NCI-H345 treated with DMSO at 0.1 percent for 48 hours (cell line): Measurements from ENCODE around the gene EEA1.

Source experiments
- DNase-seq: peaks from one replicate; lab custom pipeline; 2025; ENCODE audit not compliant: unreplicated experiment; lab: John Stamatoyannopoulos, UW

EEA1 gene

DNA sequence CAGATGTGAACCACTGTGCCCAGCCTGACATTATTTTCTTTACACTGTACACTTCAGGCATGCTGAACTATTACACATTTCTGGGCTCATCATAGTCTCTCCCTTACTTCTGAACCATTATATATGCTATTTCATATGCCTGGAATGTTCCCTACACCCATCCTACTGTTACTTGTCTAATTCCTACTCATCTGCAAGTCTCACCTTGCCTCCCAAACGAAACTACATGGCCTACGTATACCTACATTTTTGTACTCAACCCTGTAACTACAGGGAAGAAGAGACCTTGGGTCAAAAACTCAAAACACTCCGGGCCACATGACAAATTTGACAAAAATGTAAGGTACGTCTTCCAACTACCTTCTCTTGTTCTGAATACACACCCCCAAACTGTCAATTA lies 9.5 kb upstream of the EEA1 start:
- no peak for DNase-seq

DNA sequence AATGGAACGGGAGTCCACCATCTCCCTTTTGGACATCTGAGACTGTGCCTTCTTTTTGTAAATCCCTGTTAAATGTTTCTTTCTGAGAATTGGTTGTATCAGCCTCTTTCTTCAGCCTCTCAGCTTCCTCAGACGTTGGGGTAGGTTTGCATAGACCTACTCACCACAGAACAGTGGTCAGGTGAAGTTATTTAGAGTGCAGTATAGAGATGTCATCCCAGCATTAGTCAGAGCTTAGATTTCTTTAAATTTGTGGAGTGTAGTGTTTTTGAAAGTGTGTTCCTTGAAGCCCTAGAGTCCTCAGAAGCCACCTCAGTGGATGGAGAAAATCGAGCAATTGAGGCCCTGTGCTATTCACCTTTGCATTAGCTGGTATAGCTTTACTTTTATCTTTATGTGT lies 8.9 kb upstream of the EEA1 start:
- no peak for DNase-seq

DNA sequence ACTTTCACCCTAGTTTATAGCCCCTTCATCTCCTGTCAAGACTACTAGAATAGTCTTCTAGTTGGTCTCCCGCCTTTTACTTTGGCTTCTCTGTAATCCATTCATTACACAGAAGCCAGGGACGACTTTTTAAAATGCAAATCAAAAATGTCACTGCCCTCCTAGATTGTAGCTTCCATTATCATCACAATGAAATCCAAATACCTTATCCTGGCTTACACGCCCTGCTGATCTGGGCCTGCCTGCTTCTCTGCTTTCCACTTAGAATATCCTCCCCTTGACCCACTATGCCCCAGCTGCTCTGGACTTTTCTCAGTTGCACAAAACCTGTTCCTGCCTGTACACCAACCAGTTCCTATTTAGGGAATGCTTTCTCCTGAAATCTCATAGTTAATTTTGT lies 4.5 kb upstream of the EEA1 start:
- DNase-seq, result no peak

DNA sequence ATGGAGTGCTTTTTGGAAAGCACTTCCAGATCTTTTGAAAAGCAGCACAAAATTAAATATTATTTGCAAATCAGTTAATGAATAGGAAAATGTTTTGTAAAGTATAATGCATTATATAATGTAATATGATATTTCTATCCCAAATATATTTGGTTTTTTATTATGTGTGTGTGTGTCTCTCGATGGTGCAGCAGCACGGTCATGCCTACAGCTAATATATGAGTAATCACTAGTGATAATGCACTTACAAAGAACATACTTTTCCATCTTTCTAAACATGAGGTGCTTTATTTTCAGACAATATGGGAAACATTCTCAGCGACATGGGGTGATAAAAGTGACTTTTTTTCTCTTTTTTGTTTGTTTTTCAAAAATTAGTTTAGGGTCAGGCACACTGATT lies 1.3 kb upstream of the EEA1 start:
- no peak for DNase-seq

DNA sequence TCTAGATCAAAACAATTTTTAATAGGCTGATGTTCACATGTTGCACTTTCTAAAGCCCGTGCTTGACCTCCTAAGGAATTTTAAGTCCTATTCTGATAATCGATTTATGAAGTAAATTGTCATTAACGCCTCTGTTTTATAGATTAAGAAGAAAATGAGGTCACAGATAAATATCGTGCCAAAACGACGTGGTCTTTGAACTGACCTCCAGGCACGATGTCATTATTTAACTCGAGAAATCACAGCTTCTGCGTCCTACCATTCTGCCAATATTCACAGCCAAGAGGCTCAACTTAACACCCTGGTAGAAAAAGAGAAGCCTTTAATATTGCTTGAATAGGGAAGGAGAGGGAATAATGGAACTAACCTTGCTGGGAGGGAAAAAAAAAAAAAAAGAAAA lies 888 bp upstream of the EEA1 start:
- no peak for DNase-seq

GRCh38 chr12:92928421-92928961 lies 604 bp downstream of the EEA1 start:
- DNase-seq, result no peak

- no peak for DNase-seq
Observed at GRCh38 chr12:92927436-92928281, 1.4 kb downstream of the EEA1 start.

GRCh38 chr12:92927055-92927435 lies 2.0 kb downstream of the EEA1 start:
- DNase-seq, result no peak

DNA sequence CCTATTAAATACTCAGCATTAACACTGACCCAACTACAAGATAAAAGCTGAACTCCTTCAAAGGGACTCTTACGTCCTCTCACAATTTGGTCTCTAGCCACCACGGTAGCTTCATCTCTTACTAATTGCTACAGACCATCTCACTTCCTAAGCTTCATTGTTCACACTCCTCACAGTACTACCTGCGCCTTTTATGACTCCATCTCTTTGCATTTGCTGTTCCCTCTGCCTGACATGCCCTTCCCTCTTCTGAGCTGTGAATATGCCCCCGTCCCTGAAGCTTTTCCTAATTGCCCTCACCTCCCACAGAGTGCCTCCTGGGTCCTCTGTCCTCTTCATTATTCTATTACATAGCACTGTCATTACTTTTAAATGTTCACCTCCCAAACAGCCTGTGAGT lies 2.5 kb downstream of the EEA1 start:
- DNase-seq, result no peak

GRCh38 chr12:92921877-92922276 lies 7.2 kb downstream of the EEA1 start:
- DNase-seq, result no peak

- no peak for DNase-seq
Observed at GRCh38 chr12:92915365-92915764, 13.7 kb downstream of the EEA1 start.

- DNase-seq, result no peak
Observed at GRCh38 chr12:92914170-92914569, 14.9 kb downstream of the EEA1 start.

GRCh38 chr12:92912672-92913071 lies 16.4 kb downstream of the EEA1 start:
- no peak for DNase-seq

GRCh38 chr12:92912052-92912451 lies 17.0 kb downstream of the EEA1 start:
- DNase-seq, result no peak

DNA sequence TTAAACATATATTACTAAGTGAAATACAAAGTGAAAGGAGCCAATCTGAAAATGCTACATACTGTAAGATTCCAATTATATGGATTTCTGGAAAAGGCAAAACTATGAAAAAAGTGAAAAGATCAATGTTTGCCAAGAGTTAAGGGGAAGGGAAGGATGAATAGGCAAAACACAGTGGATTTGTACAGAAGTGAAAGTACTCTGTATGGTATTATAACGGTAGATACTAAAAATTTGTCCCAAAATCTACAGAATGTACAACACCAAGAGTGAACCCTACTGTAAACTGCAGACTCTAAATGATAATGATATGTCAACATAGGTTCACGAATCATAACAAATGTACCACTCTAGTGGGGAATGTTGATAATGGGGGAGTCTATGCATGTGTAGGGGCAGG lies 17.8 kb downstream of the EEA1 start:
- DNase-seq, result no peak

- no peak for DNase-seq
Observed at GRCh38 chr12:92908108-92908507, 21.0 kb downstream of the EEA1 start.

DNA sequence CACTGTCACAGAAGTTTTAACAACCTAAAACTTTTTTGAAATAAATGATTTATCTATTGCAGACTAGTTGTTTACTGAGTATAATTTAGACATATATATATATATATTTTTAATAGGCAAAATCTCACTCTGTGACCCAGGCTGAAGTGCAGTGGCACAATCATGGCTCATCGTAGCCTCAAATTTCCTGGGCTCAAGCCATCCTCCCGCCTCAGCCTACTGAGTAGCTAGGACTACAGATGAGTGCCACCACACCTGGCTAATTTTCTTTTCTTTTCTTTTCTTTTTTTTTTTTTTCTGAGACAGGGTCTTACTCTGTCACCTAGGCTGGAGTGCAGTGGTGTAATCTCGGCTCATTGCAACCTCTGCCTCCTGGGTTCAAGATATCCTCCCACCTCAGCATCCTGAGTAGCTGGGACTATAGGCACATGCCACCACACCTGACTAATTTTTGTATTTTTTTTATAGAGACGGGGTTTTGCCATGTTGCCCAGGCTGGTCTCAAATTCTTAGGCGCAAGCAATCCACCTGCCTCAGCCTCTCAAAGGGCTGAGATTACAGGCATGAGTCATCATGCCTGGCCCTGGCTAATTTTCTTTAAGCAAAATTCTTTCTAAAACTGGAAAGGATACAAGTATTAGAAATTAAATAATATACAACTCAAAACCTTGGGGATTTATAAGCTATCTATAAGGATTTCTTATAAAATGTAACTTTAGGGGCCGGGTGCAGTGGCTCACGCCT lies 23.1 kb downstream of the EEA1 start:
- DNase-seq, result no peak

DNA sequence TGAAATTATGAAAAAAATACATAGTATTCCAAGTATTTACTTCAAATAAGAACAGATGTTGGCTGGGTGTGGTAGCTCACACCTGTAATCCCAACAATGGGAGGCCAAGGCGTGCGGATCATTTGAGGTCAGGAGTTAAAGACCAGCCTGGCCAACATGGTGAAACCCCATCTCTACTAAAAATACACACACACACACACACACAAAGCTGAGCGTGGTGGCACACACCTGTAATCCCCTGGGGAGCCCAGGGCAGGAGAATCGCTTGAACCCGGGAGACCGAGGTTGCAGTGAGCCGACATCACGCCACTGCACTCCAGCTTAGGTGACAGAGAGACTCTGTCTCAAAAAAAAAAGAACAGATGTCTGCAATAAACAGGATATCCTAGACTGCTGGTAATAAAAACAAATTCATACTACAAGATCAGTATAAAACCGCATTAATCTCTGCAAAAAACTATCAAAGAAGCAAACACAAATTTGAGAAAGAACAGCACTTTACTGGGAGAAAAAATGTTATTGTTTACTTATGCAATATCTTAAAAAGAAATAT lies 23.8 kb downstream of the EEA1 start:
- no peak for DNase-seq

GRCh38 chr12:92900941-92901340 lies 28.2 kb downstream of the EEA1 start:
- no peak for DNase-seq

DNA sequence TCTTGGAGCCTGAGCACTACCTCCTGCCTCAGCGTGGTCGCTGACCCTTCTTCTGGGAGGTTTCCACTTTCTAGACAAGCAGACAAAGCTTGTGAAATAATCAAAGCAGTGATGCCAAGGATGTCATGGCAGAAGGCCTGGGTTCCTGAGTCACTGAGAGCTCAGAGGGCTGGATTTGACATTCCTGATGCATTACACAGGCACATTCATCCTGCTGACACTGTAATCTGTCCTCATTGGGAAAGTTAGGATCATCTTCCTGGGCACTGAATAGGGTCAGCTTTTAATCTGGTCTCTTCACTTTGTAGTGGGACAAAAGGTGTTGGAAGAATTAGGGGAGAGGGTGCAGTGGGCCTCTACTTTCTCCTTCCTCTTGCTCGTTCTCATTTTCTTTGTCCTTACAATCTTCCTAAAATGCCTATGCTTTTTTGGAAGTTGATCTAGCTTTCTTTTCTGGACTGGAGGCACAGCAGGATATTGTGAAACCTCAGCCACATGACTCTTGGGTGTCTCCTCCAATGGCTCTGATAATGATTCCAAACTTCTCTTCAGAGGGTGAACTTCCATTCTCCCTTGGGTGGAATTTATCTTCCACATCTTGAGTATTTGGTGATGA lies 29.6 kb downstream of the EEA1 start:
- DNase-seq, result no peak

DNA sequence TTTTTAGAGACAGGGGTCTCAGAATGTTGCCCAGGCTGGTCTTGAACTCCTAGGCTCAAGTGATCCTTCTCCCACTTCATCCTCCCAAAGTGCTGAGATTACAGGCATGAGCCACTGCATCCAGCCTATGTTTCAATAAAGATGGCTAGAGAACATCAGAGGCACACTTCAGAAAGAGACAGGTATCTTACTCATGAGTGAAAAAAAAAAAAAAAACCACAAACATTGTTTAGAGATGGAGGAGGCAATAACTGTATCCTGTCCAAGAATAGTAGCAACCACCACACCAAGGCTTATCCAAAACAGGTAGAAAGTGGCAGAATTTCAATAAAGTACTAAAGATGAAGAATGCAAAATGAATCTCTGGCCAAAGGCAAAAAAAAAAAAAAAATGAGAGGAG lies 30.3 kb downstream of the EEA1 start:
- DNase-seq, result no peak

GRCh38 chr12:92897844-92898243 lies 31.3 kb downstream of the EEA1 start:
- DNase-seq, result no peak
